22Rv1 (cell line): Measurements from ENCODE around the gene ZNF492.

Experiments used
- CTCF ChIP-seq: fragments of 450-650 bp; IDR thresholded peaks from 2 replicates; pipeline ENCODE4 v1.5.1; 2017; ENCODE audit warnings: mild to moderate bottlenecking
- ZFX ChIP-seq: fragments of 450-650 bp; IDR thresholded peaks from 2 replicates; pipeline ENCODE4 v1.6.1; 2017; ENCODE audit warnings: antibody characterized with exemption, borderline replicate concordance

- TF ChIP-seq CTCF (no peak), ZFX (no peak)
Measured at GRCh38 chr19:22619932-22620331, 14.2 kb upstream of the ZNF492 start.
